ENCODE results near the gene ASB1. TPM values are rescaled to one million over a fixed set of nuclear protein-coding genes. Genes with fewer than 3 reads are reported as not detected.
"Not testable (repeated sequence)": the region's sequence is repeated elsewhere in the genome, so short reads cannot be mapped to it uniquely, and the experiment has no call there.

Gene ASB1
- total RNA-seq, 2 experiments from 2014 or later, result 40.2 to 47.0 TPM

DNA sequence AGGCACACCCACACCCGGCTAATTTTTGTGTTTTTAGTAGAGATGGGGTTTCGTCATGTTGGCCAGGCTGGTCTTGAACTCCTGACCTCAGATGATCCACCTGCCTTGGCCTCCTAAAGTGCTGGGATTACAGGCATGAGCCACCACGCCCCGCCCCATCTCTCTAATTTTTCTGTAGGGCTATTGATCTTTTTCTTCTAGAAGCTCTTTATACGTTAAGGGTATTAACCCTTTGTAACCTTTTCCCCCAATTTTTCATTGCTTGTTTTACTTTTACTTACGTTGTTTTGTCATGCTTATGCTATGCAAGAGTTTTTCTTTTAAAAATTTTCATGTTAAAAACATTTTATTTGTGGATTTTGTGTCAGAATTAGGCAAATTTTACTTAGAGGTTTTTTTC, 15.5 kb downstream of the ASB1 start:
- not testable (repeated sequence) for H3K27ac Mint-ChIP-seq, H3K27me3 Mint-ChIP-seq, H3K9me3 Mint-ChIP-seq, DNase-seq, H3K4me3 Mint-ChIP-seq
- H3K36me3 Mint-ChIP-seq, result peaks cover 48% of the 10 kb centered on the region
- peaks cover 51% of the 10 kb centered on the region for H3K4me1 Mint-ChIP-seq

DNA sequence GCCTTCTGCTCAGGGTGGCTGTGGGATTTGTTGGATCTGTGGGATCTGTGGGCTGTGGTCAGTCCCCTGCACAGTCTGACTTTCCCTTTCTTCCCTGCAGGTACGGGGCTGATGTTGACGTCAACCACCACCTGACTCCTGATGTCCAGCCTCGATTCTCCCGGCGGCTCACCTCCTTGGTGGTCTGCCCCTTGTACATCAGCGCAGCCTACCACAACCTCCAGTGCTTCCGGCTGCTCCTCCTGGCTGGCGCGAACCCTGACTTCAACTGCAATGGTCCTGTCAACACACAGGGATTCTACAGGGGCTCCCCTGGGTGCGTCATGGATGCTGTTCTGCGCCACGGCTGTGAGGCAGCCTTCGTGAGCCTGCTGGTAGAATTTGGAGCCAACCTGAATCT, 17.5 kb downstream of the ASB1 start:
- Mint-ChIP-seq H3K4me3 (no peak overlapping the region), H3K9me3 (no peaks in the 10 kb centered on the region), H3K4me1 (peaks cover 43% of the 10 kb centered on the region), H3K36me3 (peaks cover 45% of the 10 kb centered on the region), H3K27me3 (no peaks in the 10 kb centered on the region), H3K27ac (no peak overlapping the region)
- no peak for DNase-seq

DNA sequence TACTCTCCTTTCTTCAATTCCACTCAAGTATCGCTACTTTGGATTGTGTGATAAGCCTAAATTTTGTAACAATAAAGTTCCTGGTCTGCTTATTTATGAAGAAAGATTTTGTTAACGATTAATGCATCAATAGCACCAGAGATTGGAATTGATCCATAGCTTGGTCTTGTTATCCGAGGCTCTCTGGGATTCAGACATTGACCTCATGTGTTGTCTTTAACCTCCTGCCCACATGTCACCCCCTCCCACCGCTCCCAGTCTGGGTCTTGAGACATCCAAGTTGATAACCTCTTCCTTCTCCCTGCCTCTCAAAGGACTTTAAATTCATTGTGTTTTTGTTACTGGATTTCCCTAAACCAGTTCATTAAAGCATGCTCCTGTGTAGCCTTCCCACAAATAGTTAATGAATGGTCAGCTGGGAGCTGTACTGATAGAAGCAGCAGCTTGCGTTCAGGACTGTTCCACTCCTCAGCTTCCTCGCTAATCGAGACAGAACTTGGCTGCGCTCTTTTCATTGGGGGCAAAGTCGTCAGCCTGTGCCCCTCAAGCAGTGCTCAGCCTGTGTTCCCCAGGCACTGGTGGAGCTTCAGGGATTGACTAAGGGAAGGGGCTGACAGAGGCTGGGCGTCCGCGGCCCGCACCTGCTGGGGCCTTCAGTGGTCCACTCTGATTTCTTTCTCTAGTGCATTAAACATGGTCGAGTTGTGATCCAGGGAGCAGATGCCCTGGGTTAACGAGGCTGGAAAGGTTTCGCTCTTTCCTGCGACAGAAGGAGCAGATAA, 18.9 kb downstream of the ASB1 start:
- no peak for DNase-seq
- Mint-ChIP-seq H3K4me3 (no peak overlapping the region), H3K27me3 (no peaks in the 10 kb centered on the region), H3K36me3 (peaks cover 44% of the 10 kb centered on the region), H3K4me1 (peaks cover 29% of the 10 kb centered on the region), H3K27ac (no peak overlapping the region), H3K9me3 (no peaks in the 10 kb centered on the region)

DNA sequence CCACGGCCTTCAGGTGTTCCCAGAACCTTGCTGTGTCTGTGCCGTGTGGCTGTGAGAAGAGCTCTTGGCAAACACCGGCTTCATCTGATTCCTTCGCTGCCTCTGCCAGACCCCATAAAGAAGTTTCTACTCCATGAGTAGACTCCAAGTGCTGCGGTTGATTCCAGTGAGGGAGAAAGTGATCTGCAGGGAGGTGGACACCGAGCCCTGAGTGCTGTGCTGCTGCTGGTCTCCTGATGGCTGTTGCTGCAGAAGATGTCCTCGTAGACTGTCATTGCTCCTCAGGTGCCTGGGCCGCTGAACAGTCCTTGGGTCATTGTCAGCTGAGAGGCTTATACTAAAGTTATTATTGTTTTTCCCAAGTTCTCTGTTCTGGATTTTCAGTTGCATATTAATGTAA, 19.6 kb downstream of the ASB1 start:
- Mint-ChIP-seq H3K27ac (no peak overlapping the region), H3K27me3 (no peaks in the 10 kb centered on the region), H3K4me1 (peaks cover 22% of the 10 kb centered on the region), H3K9me3 (no peaks in the 10 kb centered on the region), H3K36me3 (peaks cover 39% of the 10 kb centered on the region), H3K4me3 (no peak overlapping the region)
- DNase-seq, result no peak

DNA sequence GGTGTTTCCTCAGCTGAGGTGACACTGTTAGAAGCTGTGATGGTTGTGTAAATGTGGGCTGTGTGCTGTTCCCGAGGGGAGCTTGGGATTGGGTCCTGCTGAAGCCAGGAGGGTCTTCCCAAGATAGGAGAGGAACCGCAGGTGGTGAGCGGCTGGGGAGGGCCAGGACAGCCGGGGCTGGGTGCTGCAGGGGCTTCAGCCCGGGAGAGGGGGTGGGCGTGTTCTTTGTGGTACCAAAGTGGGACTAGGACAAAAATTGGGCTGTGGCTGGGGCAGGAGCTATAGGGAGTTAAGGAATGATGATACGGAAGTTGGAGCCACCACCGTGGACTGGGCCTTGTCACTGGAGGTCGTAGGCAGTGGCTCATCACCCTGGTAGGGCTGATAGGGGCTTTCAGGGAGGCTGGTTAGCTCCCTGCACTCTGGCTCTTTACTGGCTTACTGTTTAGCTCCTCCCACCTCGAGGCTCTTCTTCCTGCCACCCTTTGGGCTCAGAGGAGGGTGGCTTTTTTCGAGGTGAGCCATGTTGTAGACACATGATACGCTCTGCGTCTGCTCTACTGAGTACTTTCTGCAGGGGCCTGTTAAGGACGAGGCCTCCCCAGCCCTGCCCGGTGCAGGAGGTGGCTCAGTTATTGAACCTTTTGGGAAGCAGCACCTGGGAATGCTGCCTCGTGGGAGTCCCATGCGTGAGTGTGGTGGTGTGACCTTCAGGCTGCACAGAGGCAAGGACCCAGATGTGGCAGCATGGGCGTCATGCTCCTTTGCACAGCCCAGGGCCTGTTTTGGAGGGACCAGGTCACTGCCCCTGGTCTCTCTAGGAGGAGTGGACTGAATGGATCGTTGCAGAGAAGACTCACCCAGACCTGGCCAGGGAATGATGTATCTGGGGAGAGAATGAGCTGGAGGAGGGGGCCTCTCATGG, 21.6 kb downstream of the ASB1 start:
- H3K4me1 Mint-ChIP-seq, result peaks cover 10% of the 10 kb centered on the region
- no peak overlapping the region for H3K4me3 Mint-ChIP-seq
- H3K27ac Mint-ChIP-seq, result peak overlapping the region; percentile 65
- DNase-seq, result no peak
- peaks cover 45% of the 10 kb centered on the region for H3K36me3 Mint-ChIP-seq
- H3K27me3 Mint-ChIP-seq, result no peaks in the 10 kb centered on the region
- peaks cover 2% of the 10 kb centered on the region for H3K9me3 Mint-ChIP-seq

DNA sequence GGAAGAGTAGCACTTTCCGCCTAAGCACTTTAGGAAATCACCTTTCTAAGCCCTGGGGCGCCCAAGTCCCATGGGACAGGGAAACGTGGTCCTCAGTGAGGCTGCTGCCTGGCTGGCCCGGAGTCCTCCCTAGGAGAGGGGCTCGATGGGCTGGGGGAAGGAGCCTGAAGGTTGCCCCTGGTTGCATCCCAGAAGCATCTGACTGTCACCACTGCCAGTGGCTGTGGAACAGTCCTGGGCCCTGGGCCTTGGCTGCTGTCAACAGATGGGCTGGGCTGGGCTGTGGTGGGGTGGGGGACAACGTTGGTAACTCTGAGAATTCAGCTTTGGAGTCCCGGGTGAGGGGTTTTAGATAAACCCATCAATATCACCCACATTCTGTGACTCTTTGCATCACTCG, 22.5 kb downstream of the ASB1 start:
- Mint-ChIP-seq H3K27me3 (no peaks in the 10 kb centered on the region), H3K36me3 (peaks cover 42% of the 10 kb centered on the region), H3K9me3 (peaks cover 2% of the 10 kb centered on the region), H3K4me3 (no peak overlapping the region), H3K27ac (no peak overlapping the region), H3K4me1 (peaks cover 7% of the 10 kb centered on the region)
- DNase-seq, result no peak

DNA sequence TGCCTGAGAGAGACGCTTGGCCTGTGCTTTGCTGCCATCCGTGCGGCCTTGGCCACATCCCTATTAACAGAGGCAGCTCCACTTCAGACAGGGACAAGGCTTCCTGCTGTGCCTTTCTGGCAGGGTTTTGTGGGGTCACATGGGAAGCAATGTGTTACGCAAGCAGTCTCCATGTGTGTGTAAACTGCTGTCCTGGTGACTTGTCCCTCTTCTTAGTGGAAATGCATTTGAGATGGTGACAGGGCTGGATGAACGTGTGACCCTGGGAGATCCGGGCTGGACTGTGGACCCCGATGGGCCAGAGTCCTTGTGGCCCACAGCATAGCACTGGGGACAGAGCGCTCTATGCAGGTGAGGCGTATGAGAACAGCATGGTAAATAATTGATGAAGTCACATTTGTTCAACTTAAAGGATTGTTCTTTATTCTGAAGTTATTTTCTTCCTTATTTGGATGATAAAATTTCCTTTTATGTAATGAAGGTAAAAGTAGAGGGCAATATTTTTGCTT, 23.2 kb downstream of the ASB1 start:
- Mint-ChIP-seq H3K27ac (no peak overlapping the region), H3K4me1 (peaks cover 7% of the 10 kb centered on the region)
- no peak for DNase-seq

DNA sequence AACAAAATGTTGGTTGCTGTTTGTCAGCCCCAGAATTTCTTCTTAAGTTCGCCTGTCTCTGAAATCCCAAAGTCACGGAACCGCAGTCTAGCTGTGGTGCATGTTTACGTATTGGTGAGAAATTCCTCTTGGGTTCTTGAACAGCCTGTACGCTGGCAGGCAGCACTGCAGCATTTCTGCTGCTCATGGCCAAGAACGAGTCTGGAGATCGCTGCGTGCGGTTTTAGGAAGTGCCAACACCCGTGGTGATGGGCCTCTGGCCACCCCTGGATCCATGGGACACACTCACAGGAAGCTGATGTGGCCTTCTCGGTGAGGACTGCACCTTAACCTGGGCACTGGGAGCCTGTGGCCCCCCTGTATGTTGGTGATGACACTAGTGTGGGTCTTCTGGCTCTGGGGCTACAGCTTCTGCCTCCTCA, 23.7 kb downstream of the ASB1 start:
- Mint-ChIP-seq H3K36me3 (peaks cover 42% of the 10 kb centered on the region), H3K4me1 (peaks cover 7% of the 10 kb centered on the region), H3K9me3 (peaks cover 2% of the 10 kb centered on the region), H3K27ac (no peak overlapping the region), H3K4me3 (no peak overlapping the region), H3K27me3 (no peaks in the 10 kb centered on the region)
- DNase-seq, result no peak

More for the DNA sequence above, 23.2 kb downstream of the ASB1 start:
- H3K9me3 Mint-ChIP-seq, result peaks cover 2% of the 10 kb centered on the region
- H3K36me3 Mint-ChIP-seq, result peaks cover 42% of the 10 kb centered on the region
- H3K4me3 Mint-ChIP-seq, result no peak overlapping the region
- no peaks in the 10 kb centered on the region for H3K27me3 Mint-ChIP-seq

DNA sequence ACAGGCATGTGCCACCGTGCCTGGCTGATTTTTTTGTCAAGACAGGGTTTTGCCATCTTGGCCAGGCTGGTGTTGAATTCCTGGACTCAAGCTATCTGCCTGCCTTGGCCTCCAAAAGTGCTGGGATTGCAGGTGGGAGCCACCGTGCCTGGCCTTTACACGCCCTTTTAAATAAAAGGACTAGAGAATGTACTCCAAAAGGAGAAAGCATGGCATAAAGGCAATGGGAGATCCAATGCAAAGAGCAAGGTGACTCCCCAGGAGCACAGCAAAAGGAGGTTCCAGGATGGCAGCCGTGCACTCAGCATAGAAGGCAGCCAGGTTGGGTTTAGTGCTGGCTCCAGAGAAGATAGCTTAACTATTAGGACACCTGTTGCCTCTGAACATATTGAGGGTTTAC, 27.1 kb downstream of the ASB1 start:
- Mint-ChIP-seq H3K4me3 (no peak overlapping the region), H3K4me1 (no peaks in the 10 kb centered on the region), H3K27ac (no peak overlapping the region), H3K27me3 (no peaks in the 10 kb centered on the region), H3K9me3 (peaks cover 7% of the 10 kb centered on the region), H3K36me3 (peaks cover 22% of the 10 kb centered on the region)
- DNase-seq, result no peak

DNA sequence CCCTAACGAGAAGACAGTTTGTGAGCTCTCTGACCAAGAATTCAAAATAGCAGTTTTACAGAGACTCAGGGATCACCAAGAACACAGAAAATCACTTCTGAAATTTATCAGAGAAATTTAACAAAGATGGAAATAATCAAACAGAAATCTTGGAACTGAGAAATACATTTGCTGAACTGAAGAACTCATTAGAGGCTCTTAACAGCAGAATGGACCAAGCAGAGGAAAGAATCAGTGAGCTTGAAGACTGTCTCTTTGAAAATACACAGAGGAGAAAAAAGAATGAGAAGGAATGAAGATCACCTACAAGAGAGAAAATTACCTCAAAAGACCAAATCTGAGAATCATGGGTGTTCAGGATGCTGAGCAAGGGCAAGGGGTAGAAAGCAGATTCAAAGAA, 29.7 kb downstream of the ASB1 start:
- no peak for DNase-seq
- Mint-ChIP-seq H3K4me1 (no peaks in the 10 kb centered on the region), H3K4me3 (no peak overlapping the region), H3K36me3 (peaks cover 12% of the 10 kb centered on the region), H3K9me3 (peaks cover 7% of the 10 kb centered on the region), H3K27me3 (no peaks in the 10 kb centered on the region), H3K27ac (no peak overlapping the region)

DNA sequence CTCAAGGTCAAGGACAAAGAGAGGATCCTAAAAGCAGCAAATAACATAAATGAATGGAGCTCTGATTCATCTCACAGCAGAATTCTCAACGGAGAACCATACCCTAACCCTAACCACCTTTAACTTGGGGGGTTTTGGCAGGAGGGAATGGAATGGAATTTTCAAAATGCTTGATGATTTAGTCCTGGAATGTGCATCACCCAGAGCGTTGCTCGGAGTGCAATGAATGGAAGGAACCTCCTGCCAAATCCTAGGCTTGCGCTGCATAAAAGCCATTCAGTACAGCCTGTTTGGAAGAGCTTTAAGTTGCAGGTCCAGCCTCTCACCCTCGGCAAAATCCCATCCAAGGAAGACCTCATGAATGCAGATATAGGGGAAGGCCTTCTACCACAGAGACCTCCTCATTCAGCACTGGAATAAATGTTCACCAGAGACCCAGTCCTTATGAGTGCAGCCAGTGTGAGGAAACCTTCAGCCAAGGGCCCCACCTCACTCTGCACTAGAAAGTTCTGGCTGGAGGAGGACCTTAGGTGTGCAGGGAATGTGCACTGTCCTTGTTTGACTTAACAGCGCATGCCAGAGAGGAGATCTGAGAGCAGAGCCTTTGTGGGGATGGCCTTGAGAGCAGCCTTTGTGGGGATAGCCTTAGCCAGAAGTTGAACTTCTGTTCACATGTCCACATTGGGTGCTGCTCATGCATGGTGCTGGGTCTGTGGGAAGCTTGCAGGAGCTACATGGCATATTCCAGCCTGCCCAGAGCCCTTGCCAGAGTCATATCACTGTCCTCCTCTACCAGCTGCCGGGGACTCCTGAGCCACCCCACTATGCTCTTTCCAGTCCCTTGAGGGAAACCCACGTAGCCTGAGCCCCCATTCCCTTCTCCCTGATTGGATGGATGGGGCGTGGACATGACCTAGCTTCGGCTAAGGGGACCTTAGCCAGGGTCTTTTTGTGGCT, 30.5 kb downstream of the ASB1 start:
- Mint-ChIP-seq H3K27me3 (no peaks in the 10 kb centered on the region), H3K4me1 (no peaks in the 10 kb centered on the region), H3K9me3 (peaks cover 7% of the 10 kb centered on the region), H3K36me3 (peaks cover 6% of the 10 kb centered on the region), H3K4me3 (no peak overlapping the region), H3K27ac (no peak overlapping the region)
- no peak for DNase-seq

DNA sequence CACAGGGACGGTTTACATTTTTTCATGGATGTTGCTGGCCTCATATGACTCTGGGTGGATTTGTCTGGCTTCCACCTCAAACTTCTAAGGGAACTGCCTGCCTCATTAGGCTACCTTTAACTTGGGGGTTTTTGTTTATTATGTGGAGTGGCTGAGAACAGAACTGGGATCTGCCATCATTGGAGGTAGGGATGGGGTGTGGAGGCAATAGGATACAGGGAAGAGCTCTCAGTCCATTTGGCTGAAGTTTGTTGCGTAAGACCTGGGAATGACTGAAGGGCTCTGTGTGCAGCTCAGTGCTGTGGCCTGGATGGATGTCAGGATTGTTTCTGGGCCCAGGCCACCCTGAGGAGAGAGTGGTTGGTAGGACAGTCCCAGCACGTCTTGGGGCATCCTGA, 31.2 kb downstream of the ASB1 start:
- DNase-seq, result no peak
- Mint-ChIP-seq H3K4me3 (no peak overlapping the region), H3K27ac (no peak overlapping the region)

DNA sequence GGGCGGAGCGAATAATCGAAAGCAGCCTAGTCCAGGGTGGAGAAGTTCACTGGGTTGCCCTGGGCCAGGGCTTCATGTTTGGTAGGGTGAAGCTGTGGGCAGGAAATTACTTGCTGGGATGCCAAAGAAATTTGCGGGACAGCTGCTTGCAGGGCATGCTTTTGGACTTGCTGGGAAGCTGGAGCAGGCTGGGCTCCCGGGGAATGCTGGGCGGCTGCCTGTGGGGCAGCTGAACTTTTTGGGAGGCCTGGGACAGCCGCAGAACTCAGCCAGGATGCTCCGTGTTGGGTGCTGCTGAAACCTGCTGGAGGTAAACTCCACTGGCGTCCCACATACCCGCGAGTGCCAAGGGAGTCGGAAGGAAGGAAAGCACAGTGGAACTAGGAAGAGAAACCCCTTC, 31.9 kb downstream of the ASB1 start:
- Mint-ChIP-seq H3K4me1 (peaks cover 4% of the 10 kb centered on the region), H3K9me3 (peaks cover 4% of the 10 kb centered on the region), H3K27me3 (no peaks in the 10 kb centered on the region), H3K36me3 (no peaks in the 10 kb centered on the region), H3K4me3 (no peak overlapping the region), H3K27ac (no peak overlapping the region)
- no peak for DNase-seq

More for the DNA sequence above, 31.2 kb downstream of the ASB1 start:
- H3K27me3 Mint-ChIP-seq, result no peaks in the 10 kb centered on the region
- no peaks in the 10 kb centered on the region for H3K36me3 Mint-ChIP-seq
- H3K9me3 Mint-ChIP-seq, result peaks cover 4% of the 10 kb centered on the region
- peaks cover under 1% of the 10 kb centered on the region for H3K4me1 Mint-ChIP-seq

DNA sequence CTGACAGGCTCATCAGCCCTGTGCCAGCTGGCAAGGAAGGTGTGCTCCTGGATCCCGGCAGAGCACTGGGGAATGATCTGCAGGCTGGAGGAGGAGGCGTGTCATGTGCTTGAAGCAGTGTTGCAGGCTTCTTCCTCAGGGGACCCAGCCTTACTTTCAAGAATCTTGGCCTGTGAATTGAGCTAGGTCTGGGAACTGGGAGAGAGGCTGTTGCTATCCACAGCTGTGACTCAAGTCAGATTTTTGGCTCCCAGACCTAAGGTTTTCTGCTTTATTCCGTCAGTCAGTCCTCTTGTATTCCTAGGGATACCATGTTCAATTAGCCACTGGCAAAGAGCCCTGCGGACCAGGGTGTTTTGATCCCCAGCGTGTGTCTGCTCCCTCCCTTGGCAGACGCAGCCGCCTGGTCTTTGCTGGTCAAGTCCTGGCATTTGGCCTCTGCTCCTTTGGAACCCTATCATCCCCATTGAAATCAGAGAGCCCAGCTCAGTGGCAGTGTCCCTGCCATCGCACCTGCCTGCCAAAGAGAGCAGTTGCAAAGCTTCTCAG, 32.4 kb downstream of the ASB1 start:
- Mint-ChIP-seq H3K4me3 (no peak overlapping the region), H3K4me1 (peaks cover 4% of the 10 kb centered on the region), H3K9me3 (peaks cover 4% of the 10 kb centered on the region), H3K27ac (no peak overlapping the region), H3K36me3 (no peaks in the 10 kb centered on the region), H3K27me3 (no peaks in the 10 kb centered on the region)
- no peak for DNase-seq

Measured in activated naive CD8-positive, alpha-beta T cell treated with anti-CD3 and anti-CD28 coated beads for 36 hours (primary cell).